SK-N-DZ (cell line): ENCODE results near the gene ATR.
A peak's percentile ranks its signal among the peaks of the same experiment; 100 is the strongest.

Experiments
- DNase-seq: peaks from one replicate; pipeline ENCODE4 v3.0.0-alpha.2; 2015; ENCODE audit warnings: low spot score

The ATR gene

DNA sequence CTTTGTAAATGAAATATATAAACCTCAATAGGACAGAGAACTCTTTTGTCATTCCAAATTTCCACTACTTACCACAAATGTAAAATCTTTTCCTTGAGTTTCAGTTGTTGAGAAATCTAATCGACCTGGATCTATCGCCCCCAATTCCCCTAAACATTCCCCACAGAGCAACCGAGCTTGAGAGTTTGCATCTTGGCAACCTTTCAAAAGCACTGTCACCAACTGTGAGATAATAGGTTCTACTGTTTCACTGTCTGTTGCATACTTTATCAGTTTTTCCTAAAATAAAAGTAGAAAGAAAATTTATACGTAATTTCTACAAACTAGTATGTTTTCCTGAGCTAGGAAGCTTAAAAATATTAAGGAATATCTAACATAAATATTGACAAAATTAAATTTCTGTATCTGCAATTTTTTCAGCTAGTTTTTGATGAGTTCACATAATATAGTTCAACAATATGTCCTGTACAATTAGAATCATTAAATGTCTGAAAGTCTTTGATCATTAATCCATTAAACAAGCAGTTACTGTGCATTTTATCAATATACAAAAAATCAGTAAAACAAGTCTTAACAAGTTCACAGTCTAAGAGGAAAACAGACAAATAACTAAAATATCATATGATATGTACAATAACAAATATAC is 54.5 kb downstream of the ATR start:
- DNase-seq = no peak

DNA sequence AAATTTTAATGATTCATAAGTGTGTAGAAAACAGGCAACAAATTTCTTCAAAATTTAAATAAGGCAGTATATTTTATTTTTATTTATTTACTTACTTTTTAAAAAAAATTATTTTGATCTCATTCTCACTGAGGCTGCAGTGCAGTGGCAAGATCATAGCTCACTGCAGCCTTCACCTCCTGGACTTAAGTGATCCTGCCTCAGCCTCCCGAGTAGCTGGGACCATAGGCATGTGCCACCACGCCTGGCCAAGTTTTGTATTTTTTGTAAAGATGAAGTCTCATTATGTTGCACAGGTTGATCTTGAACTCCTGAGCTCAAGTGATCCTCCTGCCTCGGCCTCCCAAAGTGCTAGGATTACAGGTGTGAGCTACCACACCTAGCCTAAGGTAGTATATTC is 69.5 kb downstream of the ATR start:
- DNase-seq = no peak

DNA sequence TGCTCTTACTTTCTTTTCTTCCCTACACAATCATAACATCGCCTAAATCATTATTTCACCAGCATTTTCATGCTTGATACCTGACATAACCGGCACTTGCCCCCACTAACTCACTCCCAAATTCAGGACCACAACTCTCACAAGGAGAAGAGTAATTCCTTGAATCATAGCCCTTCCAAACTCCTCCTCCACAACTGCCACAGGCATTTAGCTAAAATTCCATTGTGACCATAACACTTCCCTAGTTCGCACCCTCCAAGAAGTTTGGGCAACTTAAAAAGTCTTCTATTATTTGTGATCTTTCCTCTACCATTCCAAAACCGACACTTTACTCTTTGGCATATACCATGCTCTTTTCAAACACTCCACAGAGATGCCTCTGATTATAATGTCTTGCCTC is 71.3 kb downstream of the ATR start:
- no peak for DNase-seq

GRCh38 chr3:142502187-142502985 is 76.1 kb downstream of the ATR start:
- DNase-seq = peak; percentile 79

DNA sequence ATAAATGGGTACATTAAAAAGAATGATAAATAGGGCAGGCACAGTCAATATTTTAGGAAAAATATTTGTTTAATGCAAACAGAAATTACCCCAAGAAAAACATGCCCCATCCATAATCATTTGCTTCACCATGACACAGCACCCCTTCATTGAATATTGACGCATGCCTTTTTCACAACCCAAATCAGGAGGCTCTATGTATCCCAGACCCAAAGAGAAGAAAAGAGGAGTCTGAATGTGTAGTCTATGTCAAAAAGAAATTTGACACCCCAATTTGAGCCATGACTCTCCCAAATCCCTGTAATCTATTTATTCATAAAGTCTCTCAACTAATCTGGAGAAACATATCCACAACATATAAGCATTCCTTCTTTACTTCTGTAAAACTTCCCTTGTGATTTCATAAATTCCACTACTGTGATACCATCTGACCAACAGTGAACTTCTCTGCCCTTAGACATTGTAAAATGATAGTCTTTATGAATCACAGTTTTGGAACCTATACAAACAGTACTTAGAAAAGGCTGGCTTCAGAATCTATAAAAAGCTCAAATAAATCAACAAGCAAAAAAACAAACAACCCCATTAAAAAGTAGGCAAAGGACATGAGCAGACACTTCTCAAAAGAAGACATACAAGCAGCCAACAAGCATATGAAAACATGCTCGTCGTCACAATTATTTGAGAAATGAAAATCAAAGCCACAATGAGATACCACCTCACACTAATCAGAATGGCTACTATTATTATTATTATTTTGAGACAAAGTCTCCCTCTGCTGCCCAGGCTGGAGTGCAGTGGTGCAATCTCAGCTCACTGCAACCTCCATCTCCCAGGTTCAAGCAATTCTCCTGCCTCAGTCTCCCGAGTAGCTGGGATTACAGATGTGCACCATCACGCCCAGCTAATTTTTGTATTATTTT is 77.3 kb downstream of the ATR start:
- DNase-seq = no peak

DNA sequence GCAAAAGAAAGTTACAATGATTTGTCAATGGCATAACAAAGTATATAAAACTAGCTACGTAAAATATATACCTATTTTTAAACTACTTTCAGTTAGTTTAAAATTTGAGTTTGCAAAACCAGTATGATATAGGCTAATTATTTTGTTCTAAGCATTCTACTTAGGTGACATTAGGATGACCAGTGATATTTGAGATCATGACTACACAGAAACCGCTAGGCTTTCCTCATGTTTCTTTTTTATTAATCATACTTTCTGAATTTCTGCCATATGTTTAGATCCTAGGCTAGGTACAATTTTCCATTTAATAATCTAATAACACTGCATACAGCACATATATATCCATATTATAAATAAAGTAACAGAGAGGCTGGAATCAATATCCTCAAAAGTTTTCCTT is 78.3 kb downstream of the ATR start:
- DNase-seq = no peak

GRCh38 chr3:142498397-142499180 is 79.9 kb downstream of the ATR start:
- DNase-seq = no peak

GRCh38 chr3:142497729-142498128 is 80.8 kb downstream of the ATR start:
- DNase-seq = no peak

- no peak for DNase-seq
These were observed 83.4 kb downstream of the ATR start for GRCh38 chr3:142495103-142495502.

- DNase-seq = no peak
These were observed 86.3 kb downstream of the ATR start for GRCh38 chr3:142492184-142492583.

GRCh38 chr3:142489572-142490323 is 88.8 kb downstream of the ATR start:
- DNase-seq = no peak

- no peak for DNase-seq
These were observed 93.6 kb downstream of the ATR start for GRCh38 chr3:142484912-142485435.

GRCh38 chr3:142481196-142481595 is 97.3 kb downstream of the ATR start:
- DNase-seq = no peak

DNA sequence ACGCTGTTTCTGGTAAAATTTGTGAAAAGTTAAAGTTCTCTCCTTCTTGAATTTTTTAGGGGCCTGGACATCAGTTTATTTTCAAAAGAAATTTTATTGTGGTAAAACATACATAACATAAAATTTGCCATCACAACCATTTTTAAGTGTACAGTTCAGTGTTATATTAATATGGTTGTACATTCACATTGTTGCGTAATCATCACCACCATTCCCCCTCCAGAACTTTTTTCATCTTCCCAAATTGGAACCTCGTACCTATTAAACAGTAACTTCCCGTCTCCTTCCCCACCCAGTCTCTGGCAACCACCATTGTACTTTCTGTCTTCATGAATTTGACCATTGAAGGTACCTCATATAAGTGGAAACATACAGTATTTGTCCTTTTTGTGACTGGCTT is 107.7 kb downstream of the ATR start:
- no peak for DNase-seq

GRCh38 chr3:142468456-142468855 is 110.1 kb downstream of the ATR start:
- no peak for DNase-seq

GRCh38 chr3:142467768-142468167 is 110.8 kb downstream of the ATR start:
- no peak for DNase-seq

- no peak for DNase-seq
These were observed 117.8 kb downstream of the ATR start for GRCh38 chr3:142460689-142461088.

DNA sequence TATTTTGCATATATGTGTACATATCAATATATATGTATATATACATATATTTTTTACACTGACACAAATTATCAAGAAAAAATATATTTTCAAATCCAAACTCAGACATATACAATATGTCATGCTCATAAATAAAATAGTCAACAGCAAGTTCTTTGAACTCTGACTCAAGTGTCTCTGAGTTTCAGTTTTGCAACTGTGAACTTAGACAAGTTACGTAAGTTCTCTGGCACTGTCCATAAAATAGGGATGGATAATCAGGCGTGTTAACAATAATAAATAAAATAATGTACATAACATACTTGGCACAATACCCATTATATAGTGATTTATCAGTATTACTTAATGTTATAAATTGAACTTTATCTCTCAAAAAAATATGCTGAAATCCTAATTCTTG is 118.6 kb downstream of the ATR start:
- no peak for DNase-seq

GRCh38 chr3:142459096-142459495 is 119.4 kb downstream of the ATR start:
- no peak for DNase-seq

DNA sequence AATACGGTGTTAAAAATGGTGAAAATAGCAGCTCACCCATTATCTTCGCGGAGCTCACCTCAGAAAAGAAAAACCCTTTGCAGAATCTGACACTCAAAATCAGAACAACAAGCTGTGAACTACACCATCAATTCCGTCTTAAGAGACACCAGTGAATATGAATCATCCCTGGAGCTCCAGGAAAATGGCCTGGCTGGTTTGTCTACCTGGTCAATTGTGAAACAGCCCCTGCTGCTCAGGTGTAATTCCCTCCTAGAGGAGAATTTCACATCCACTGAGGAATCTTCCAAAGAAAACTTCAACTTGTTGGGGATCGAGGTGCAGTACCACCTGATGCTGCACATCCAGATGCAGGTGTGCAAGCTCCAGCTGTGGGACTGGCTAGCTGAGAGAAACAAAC is 127.7 kb downstream of the ATR start:
- DNase-seq = no peak
